IMR-90 (cell line): ENCODE measurements around the gene MADCAM1. TPM values are rescaled to one million over a fixed set of nuclear protein-coding genes. Genes with fewer than 3 reads are reported as not detected.
A peak's percentile ranks its signal among the peaks of the same experiment; 100 is the strongest.

Source experiments
- CEBPB ChIP-seq: IDR thresholded peaks from 2 replicates; pipeline ENCODE4 v1.6.1; 2012; ENCODE audit warnings: low read depth, low read length, improper control_type of control experiment
- CHD1 ChIP-seq: IDR thresholded peaks from 2 replicates; pipeline ENCODE4 v1.6.1; 2012; ENCODE audit warnings: low read depth, low read length, improper control_type of control experiment
- MAFK ChIP-seq: IDR thresholded peaks from 2 replicates; pipeline ENCODE4 v1.6.1; 2012; ENCODE audit warnings: low read depth, low read length, improper control_type of control experiment
- MXI1 ChIP-seq: IDR thresholded peaks from 2 replicates; pipeline ENCODE4 v1.6.1; 2012; ENCODE audit warnings: low read depth, mild to moderate bottlenecking, low read length, moderate library complexity, borderline replicate concordance
- RCOR1 ChIP-seq: IDR thresholded peaks from 2 replicates; pipeline ENCODE4 v1.6.1; 2012; ENCODE audit warnings: mild to moderate bottlenecking, low read length, improper control_type of control experiment; ENCODE audit not compliant: insufficient replicate concordance
- SMC3 ChIP-seq: fragments of 150-350 bp; IDR thresholded peaks from 2 replicates; pipeline ENCODE4 v1.6.1; 2016; ENCODE audit warnings: low read depth, mild to moderate bottlenecking, antibody characterized with exemption, low read length, moderate library complexity
- polyA plus RNA-seq, 3 experiments: library from polyadenylated mRNA; depleted of rRNA; stranded (reverse); fragments of >200 nt; gene quantifications; 2 replicates each; pipeline ENCODE4 v1.2.3, GENCODE V29; 2012; ENCODE audit warnings: low replicate concordance in 1 of 3
- total RNA-seq: library from RNA; depleted of rRNA; stranded (reverse); fragments of >200 nt; gene quantifications from 2 replicates; pipeline ENCODE4 v1.2.3, GENCODE V29; 2012

MADCAM1 gene
- total and polyA plus RNA-seq, 2 of the 4 experiments (the other 2 are of a cell fraction) = 0.24 TPM; not detected in 1

- peak; percentile 11; the same call in 1 of the 2 replicates for TF ChIP-seq MXI1
- TF ChIP-seq SMC3 = no peak
- no peak for TF ChIP-seq CHD1
- TF ChIP-seq RCOR1 = no peak
- no peak for TF ChIP-seq CEBPB
- no peak for TF ChIP-seq MAFK
Measured at GRCh38 chr19:531009-531752, 34.9 kb downstream of the MADCAM1 start (continued).
